GM12878 (cell line): ENCODE measurements around the gene IFNGR2. TPM values are rescaled to one million over a fixed set of nuclear protein-coding genes. Genes with fewer than 3 reads are reported as not detected.

Experiments
- ATF2 ChIP-seq: IDR thresholded peaks from 2 replicates; pipeline ENCODE4 v1.6.1; 2012; ENCODE audit warnings: low read length, inconsistent platforms
- CBX3 ChIP-seq: fragments of 200-600 bp; sonication (generic); IDR thresholded peaks from 2 replicates; pipeline ENCODE4 v1.6.1; 2016; ENCODE audit warnings: low read depth, borderline replicate concordance
- CBX5 ChIP-seq: sonication (generic); IDR thresholded peaks from 2 replicates; pipeline ENCODE4 v1.6.1; 2016; ENCODE audit warnings: low read depth, moderate library complexity, mild to moderate bottlenecking, inconsistent platforms
- ESRRA ChIP-seq: IDR thresholded peaks from 2 replicates; pipeline ENCODE4 v1.6.1; 2012; ENCODE audit warnings: mild to moderate bottlenecking, low read length, improper control_type of control experiment
- ETV6 ChIP-seq, 2 experiments: fragments of 450-650 bp in 1 of 2; IDR thresholded peaks in 1 of 2; conservative IDR thresholded peaks in 1 of 2; 2 replicates each; pipeline ENCODE4 v1.6.1; 2014; ENCODE audit warnings: antibody characterized with exemption in 1 of 2, borderline replicate concordance in 1 of 2, low read depth in 1 of 2, mild to moderate bottlenecking in 1 of 2, moderate library complexity in 1 of 2
- FOS ChIP-seq: IDR thresholded peaks from 3 replicates; pipeline ENCODE4 v1.6.1; 2011; ENCODE audit warnings: borderline replicate concordance; ENCODE audit not compliant: insufficient read length; ENCODE audit errors: extremely low read depth
- HDGF ChIP-seq: fragments of 450-650 bp; IDR thresholded peaks from 2 replicates; pipeline ENCODE4 v1.6.1; 2016; ENCODE audit warnings: antibody characterized with exemption
- IKZF2 ChIP-seq, 2 experiments: fragments of 450-650 bp; IDR thresholded peaks; 2 replicates each; pipeline ENCODE4 v1.6.1; 2017; ENCODE audit warnings: mild to moderate bottlenecking in 2 of 2, moderate library complexity in 2 of 2
- IRF3 ChIP-seq: fragments of 450-650 bp; IDR thresholded peaks from 2 replicates; pipeline ENCODE4 v1.6.1; 2014; ENCODE audit warnings: mild to moderate bottlenecking
- KAT2A ChIP-seq: conservative IDR thresholded peaks from 2 replicates; pipeline ENCODE4 v1.6.1; 2011; ENCODE audit warnings: low read depth, low read length; ENCODE audit not compliant: control insufficient read depth
- KDM1A ChIP-seq: fragments of 200-600 bp; sonication (generic); IDR thresholded peaks from 2 replicates; pipeline ENCODE4 v1.6.1; 2016; ENCODE audit warnings: borderline replicate concordance
- LARP7 ChIP-seq: fragments of 450-650 bp; IDR thresholded peaks from 2 replicates; pipeline ENCODE4 v1.6.1; 2017; ENCODE audit warnings: mild to moderate bottlenecking
- MYC ChIP-seq: IDR thresholded peaks from 2 replicates; pipeline ENCODE4 v1.6.1; 2011; ENCODE audit warnings: mild to moderate bottlenecking, low read length, moderate library complexity, inconsistent platforms; ENCODE audit not compliant: insufficient read depth, insufficient replicate concordance, insufficient read length, severe bottlenecking
- NR2C1 ChIP-seq: fragments of 450-650 bp; IDR thresholded peaks from 2 replicates; pipeline ENCODE4 v1.6.1; 2017; ENCODE audit warnings: antibody characterized with exemption, mild to moderate bottlenecking, moderate library complexity
- NR2C2 ChIP-seq: IDR thresholded peaks from 2 replicates; pipeline ENCODE4 v1.6.1; 2011; ENCODE audit warnings: borderline replicate concordance, low read depth; ENCODE audit not compliant: control insufficient read depth, insufficient read length
- PBX3 ChIP-seq: IDR thresholded peaks from 2 replicates; pipeline ENCODE4 v1.6.1; 2011; ENCODE audit warnings: mild to moderate bottlenecking, low read depth, low read length, moderate library complexity; ENCODE audit not compliant: insufficient replicate concordance
- RAD21 ChIP-seq: IDR thresholded peaks from 2 replicates; pipeline ENCODE4 v1.6.1; 2011; ENCODE audit warnings: mild to moderate bottlenecking, low read depth, low read length, moderate library complexity; ENCODE audit not compliant: insufficient read depth
- RB1 ChIP-seq: fragments of 450-650 bp; formaldehyde crosslinking; IDR thresholded peaks from 2 replicates; pipeline ENCODE4 v1.6.1; 2017; ENCODE audit warnings: mild to moderate bottlenecking, borderline replicate concordance
- SMAD5 ChIP-seq: IDR thresholded peaks from 2 replicates; pipeline ENCODE4 v1.6.1; 2016; ENCODE audit warnings: antibody characterized with exemption, low read depth
- SP1 ChIP-seq: IDR thresholded peaks from one replicate; pipeline ENCODE4 v1.6.1; 2011; ENCODE audit warnings: low read depth, low read length
- SPI1 ChIP-seq: IDR thresholded peaks from 2 replicates; pipeline ENCODE4 v1.6.1; 2011; ENCODE audit warnings: low read depth, mild to moderate bottlenecking, low read length, moderate library complexity, borderline replicate concordance; ENCODE audit not compliant: insufficient read depth
- TCF3 ChIP-seq: IDR thresholded peaks from 2 replicates; pipeline ENCODE4 v1.6.1; 2012; ENCODE audit warnings: low read depth, mild to moderate bottlenecking, low read length, borderline replicate concordance; ENCODE audit not compliant: insufficient read depth
- USF1 ChIP-seq: IDR thresholded peaks from 2 replicates; pipeline ENCODE4 v1.6.1; 2011; ENCODE audit warnings: borderline replicate concordance, low read depth, mild to moderate bottlenecking, moderate library complexity, mixed read lengths, low read length; ENCODE audit not compliant: insufficient read depth; ENCODE audit errors: extremely low read length
- YBX1 ChIP-seq: fragments of 450-650 bp; IDR thresholded peaks from 2 replicates; pipeline ENCODE4 v1.6.1; 2016; ENCODE audit warnings: antibody characterized with exemption
- ZNF217 ChIP-seq: fragments of 450-650 bp; IDR thresholded peaks from 2 replicates; pipeline ENCODE4 v1.6.1; 2017; ENCODE audit warnings: antibody characterized with exemption, mild to moderate bottlenecking
- ZNF384 ChIP-seq: IDR thresholded peaks from 2 replicates; pipeline ENCODE4 v1.6.1; 2012; ENCODE audit warnings: low read depth, mild to moderate bottlenecking, low read length, improper control_type of control experiment, borderline replicate concordance
- ZZZ3 ChIP-seq: IDR thresholded peaks from 2 replicates; pipeline ENCODE4 v1.6.1; 2011; ENCODE audit warnings: low read depth; ENCODE audit not compliant: control insufficient read depth, insufficient read length
- polyA plus RNA-seq, 11 experiments: library from polyadenylated mRNA; depleted of rRNA in 4 of 11; unstranded in 6 of 11; stranded (reverse) in 5 of 11; fragments of >200 nt; fragmentation: Nextera tagmentation in 4 of 11; fragmentation: Illumina TruSeq in 1 of 11; extraction: Ambion mirVana in 4 of 11; extraction: Trizol in 1 of 11; gene quantifications; 1 replicate in 1 of 11; 2 replicates in 10 of 11; pipeline versions ENCODE4 v1.2.1 to v1.2.3, GENCODE V29; 2011 to 2016; ENCODE audit warnings: inconsistent platforms in 2 of 11, missing spikeins in 2 of 11, low read depth in 1 of 11
- total RNA-seq, 4 experiments: library from RNA; depleted of rRNA in 3 of 4; stranded (reverse); fragments of >200 nt in 3 of 4; fragmentation: Illumina TruSeq in 1 of 4; extraction: Trizol in 1 of 4; gene quantifications; 2 replicates each; pipeline versions ENCODE4 v1.2.1 to v1.2.3, GENCODE V29; 2013 to 2021

The IFNGR2 gene
- total and polyA plus RNA-seq, 10 of the 15 experiments (the other 5 are each of a cell fraction or from before 2014, with no cell fraction given), result 23.6 to 98.8 (median 77.0) TPM

- TF ChIP-seq USF1, result no peak
- no peak for TF ChIP-seq RAD21
- TF ChIP-seq LARP7, result no peak
- no peak for TF ChIP-seq MYC
- TF ChIP-seq ESRRA, result no peak
- no peak for TF ChIP-seq SP1
- TF ChIP-seq CBX3, result no peak
- TF ChIP-seq FOS, result no peak
- no peak for TF ChIP-seq HDGF
- TF ChIP-seq IKZF2 (IDR thresholded peaks at IDR 0.05), result peak; percentile 72 to 81
- TF ChIP-seq KAT2A, result no peak
- no peak for TF ChIP-seq NR2C2
- TF ChIP-seq SMAD5, result no peak
- no peak for TF ChIP-seq RB1
- no peak for TF ChIP-seq ZNF384
- TF ChIP-seq SPI1, result peak; percentile 84; the same call in 1 of the 2 replicates
- TF ChIP-seq ATF2, result no peak
- TF ChIP-seq IRF3, result no peak
- no peak for TF ChIP-seq PBX3
- TF ChIP-seq KDM1A, result no peak
- no peak for TF ChIP-seq CBX5
- peak in 1 of 2 experiments; percentile 83; a peak in 2 of 4 replicates for TF ChIP-seq ETV6 (conservative IDR thresholded peaks at IDR 0.05 in 1 of 2, IDR thresholded peaks at IDR 0.05 in 1 of 2; ENCODE audit: borderline replicate concordance in 1 of 2, low read depth in 1 of 2)
- TF ChIP-seq ZZZ3, result no peak
- TF ChIP-seq ZNF217, result no peak
- no peak for TF ChIP-seq TCF3
- TF ChIP-seq NR2C1, result no peak
- TF ChIP-seq YBX1, result no peak
Measured at GRCh38 chr21:33433425-33434114, 30.4 kb downstream of the IFNGR2 start (continued).
